A549 (cell line): ENCODE data around the gene TSPO.

Experiments
- POLR2A ChIP-seq: IDR thresholded peaks from 2 replicates; pipeline ENCODE4 v1.6.1; 2012; ENCODE audit warnings: mild to moderate bottlenecking, low read length
- TF ChIP-seq, protein P1 (sequence below): fragments of 200-600 bp; sonication (generic); IDR thresholded peaks from 2 replicates; pipeline ENCODE4 v1.6.1; 2016; ENCODE audit warnings: antibody characterized with exemption, mild to moderate bottlenecking, moderate library complexity

GRCh38 chr22:43203471-43203981 lies 52.2 kb downstream of the TSPO start:
- TF ChIP-seq, protein P1, sequence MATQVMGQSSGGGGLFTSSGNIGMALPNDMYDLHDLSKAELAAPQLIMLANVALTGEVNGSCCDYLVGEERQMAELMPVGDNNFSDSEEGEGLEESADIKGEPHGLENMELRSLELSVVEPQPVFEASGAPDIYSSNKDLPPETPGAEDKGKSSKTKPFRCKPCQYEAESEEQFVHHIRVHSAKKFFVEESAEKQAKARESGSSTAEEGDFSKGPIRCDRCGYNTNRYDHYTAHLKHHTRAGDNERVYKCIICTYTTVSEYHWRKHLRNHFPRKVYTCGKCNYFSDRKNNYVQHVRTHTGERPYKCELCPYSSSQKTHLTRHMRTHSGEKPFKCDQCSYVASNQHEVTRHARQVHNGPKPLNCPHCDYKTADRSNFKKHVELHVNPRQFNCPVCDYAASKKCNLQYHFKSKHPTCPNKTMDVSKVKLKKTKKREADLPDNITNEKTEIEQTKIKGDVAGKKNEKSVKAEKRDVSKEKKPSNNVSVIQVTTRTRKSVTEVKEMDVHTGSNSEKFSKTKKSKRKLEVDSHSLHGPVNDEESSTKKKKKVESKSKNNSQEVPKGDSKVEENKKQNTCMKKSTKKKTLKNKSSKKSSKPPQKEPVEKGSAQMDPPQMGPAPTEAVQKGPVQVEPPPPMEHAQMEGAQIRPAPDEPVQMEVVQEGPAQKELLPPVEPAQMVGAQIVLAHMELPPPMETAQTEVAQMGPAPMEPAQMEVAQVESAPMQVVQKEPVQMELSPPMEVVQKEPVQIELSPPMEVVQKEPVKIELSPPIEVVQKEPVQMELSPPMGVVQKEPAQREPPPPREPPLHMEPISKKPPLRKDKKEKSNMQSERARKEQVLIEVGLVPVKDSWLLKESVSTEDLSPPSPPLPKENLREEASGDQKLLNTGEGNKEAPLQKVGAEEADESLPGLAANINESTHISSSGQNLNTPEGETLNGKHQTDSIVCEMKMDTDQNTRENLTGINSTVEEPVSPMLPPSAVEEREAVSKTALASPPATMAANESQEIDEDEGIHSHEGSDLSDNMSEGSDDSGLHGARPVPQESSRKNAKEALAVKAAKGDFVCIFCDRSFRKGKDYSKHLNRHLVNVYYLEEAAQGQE: no peak
- TF ChIP-seq POLR2A: no peak
